Activated CD4-positive, alpha-beta T cell treated with anti-CD3 and anti-CD28 coated beads, Interleukin-10, Interleukin-2, amounts not matched to agents 100 ng/mL and 50 ng/mL, durations not matched to agents 16 hours and 8 hours (primary cell): ENCODE results near the gene SCLT1.

Experiments
- DNase-seq: peaks from one replicate; pipeline ENCODE4 v3.0.0-alpha.2; 2020

SCLT1 gene

GRCh38 chr4:128835498-128836222 is 257.7 kb downstream of the SCLT1 start:
- no peak for DNase-seq
